SIG-M5 treated with dmso at 0.1 percent for 504 hours (cell line): ENCODE results near the gene TPP1.
A peak's percentile ranks its signal among the peaks of the same experiment; 100 is the strongest.

Source experiments
- DNase-seq: peaks from one replicate; lab custom pipeline; 2025; ENCODE audit not compliant: unreplicated experiment; lab: John Stamatoyannopoulos, UW

TPP1 gene

GRCh38 chr11:6647836-6648235, 28.6 kb upstream of the TPP1 start:
- DNase-seq: no peak

GRCh38 chr11:6646918-6647679, 27.9 kb upstream of the TPP1 start:
- DNase-seq: peak; percentile 93

GRCh38 chr11:6646576-6646917, 27.3 kb upstream of the TPP1 start:
- no peak for DNase-seq

- DNase-seq: no peak
Observed at GRCh38 chr11:6646071-6646470, 26.8 kb upstream of the TPP1 start.

- DNase-seq: no peak
Observed at GRCh38 chr11:6642957-6643356, 23.7 kb upstream of the TPP1 start.

GRCh38 chr11:6640985-6641701, 21.9 kb upstream of the TPP1 start:
- no peak for DNase-seq

- no peak for DNase-seq
Observed at GRCh38 chr11:6640036-6640984, 21.1 kb upstream of the TPP1 start.

GRCh38 chr11:6638429-6638828, 19.2 kb upstream of the TPP1 start:
- no peak for DNase-seq

GRCh38 chr11:6637871-6638270, 18.6 kb upstream of the TPP1 start:
- DNase-seq: no peak

- no peak for DNase-seq
Observed at GRCh38 chr11:6636480-6636879, 17.3 kb upstream of the TPP1 start.

- DNase-seq: peak; percentile 77
Observed at GRCh38 chr11:6635082-6635932, 16.1 kb upstream of the TPP1 start.

GRCh38 chr11:6634534-6634933, 15.3 kb upstream of the TPP1 start:
- DNase-seq: no peak

GRCh38 chr11:6633422-6634408, 14.5 kb upstream of the TPP1 start:
- DNase-seq: no peak

GRCh38 chr11:6632116-6633073, 13.2 kb upstream of the TPP1 start:
- no peak for DNase-seq

GRCh38 chr11:6631361-6631890, 12.2 kb upstream of the TPP1 start:
- DNase-seq: no peak

GRCh38 chr11:6630632-6631291, 11.5 kb upstream of the TPP1 start:
- no peak for DNase-seq

GRCh38 chr11:6629892-6630631, 10.8 kb upstream of the TPP1 start:
- no peak for DNase-seq
